Uterus (tissue), 2 donors: Measurements from ENCODE around the gene CALHM2.

ENCODE experiments used
- POLR2A ChIP-seq, 2 donors: fragments of 450-650 bp; IDR thresholded peaks; one replicate each; pipeline ENCODE4 v1.6.1; 2016; ENCODE audit warnings: antibody characterized with exemption in 2 of 2, mild to moderate bottlenecking in 1 of 2, moderate library complexity in 1 of 2
- TF ChIP-seq, protein P1 (sequence below), 4 experiments: fragments of 200-600 bp in 2 of 4; fragments of 450-650 bp in 2 of 4; sonication (generic) in 2 of 4; IDR thresholded peaks; one replicate each; pipeline ENCODE4 v1.5.1; 2016 to 2019; ENCODE audit warnings: antibody characterized with exemption in 4 of 4, mild to moderate bottlenecking in 2 of 4, moderate library complexity in 1 of 4

DNA sequence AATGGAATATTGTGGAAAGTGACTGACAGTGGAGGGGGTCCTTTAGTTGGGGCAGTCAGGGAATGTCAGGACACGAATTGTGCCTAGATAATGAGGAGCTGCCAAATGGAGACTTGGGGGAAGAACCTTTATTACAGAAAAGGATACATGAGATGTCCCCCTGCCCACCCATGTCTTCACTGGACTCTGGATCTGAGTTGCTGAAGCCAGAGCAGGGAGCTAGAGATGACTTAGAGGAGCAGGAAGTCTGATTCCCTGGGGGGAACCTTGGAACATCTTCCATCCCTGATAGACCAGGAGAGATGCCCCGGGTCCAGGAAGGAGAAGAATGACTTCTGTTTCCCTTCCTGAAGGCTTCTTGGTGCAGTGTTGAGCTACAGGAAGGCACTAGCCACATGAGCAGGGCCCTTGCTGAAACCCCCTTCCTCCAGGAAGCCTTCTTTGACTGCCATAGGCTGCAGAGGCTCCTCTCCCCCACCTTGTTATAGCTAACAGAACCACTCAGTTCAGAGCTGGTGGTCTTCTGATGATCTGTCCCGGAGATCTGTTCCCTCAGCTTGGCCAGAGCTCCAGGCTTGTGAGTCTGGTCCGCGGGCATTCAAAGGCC lies 40.6 kb upstream of the CALHM2 start:
- TF ChIP-seq, protein P1, sequence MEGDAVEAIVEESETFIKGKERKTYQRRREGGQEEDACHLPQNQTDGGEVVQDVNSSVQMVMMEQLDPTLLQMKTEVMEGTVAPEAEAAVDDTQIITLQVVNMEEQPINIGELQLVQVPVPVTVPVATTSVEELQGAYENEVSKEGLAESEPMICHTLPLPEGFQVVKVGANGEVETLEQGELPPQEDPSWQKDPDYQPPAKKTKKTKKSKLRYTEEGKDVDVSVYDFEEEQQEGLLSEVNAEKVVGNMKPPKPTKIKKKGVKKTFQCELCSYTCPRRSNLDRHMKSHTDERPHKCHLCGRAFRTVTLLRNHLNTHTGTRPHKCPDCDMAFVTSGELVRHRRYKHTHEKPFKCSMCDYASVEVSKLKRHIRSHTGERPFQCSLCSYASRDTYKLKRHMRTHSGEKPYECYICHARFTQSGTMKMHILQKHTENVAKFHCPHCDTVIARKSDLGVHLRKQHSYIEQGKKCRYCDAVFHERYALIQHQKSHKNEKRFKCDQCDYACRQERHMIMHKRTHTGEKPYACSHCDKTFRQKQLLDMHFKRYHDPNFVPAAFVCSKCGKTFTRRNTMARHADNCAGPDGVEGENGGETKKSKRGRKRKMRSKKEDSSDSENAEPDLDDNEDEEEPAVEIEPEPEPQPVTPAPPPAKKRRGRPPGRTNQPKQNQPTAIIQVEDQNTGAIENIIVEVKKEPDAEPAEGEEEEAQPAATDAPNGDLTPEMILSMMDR (IDR thresholded peaks at IDR 0.05), result no peak
- TF ChIP-seq POLR2A (IDR thresholded peaks at IDR 0.05), result no peak
